Tibial artery (tissue), 4 donors: ENCODE results near the gene DCANP1.

Experiments used
- DNase-seq, 2 donors: peaks; one replicate each; pipeline ENCODE4 v3.0.0-alpha.2; 2019
- H3K27ac ChIP-seq, 2 donors: fragments of 200-600 bp; sonication (generic) in 1 of 2; 1 replicate in 1 of 2; 2 replicates in 1 of 2; pipeline ENCODE4 v1.5.1; 2018 to 2019; ENCODE audit warnings: mild to moderate bottlenecking in 1 of 2
- H3K27me3 ChIP-seq, 2 donors: fragments of 200-600 bp; sonication (generic) in 1 of 2; one replicate each; pipeline versions ENCODE4 v1.5.1 to v1.6.0; 2016 to 2019
- H3K36me3 ChIP-seq, 3 donors: fragments of 200-600 bp; sonication (generic) in 2 of 3; one replicate each; pipeline ENCODE4 v1.5.1; 2016 to 2019; ENCODE audit warnings: mild to moderate bottlenecking in 2 of 3
- H3K4me1 ChIP-seq, 4 donors: fragments of 200-600 bp; sonication (generic) in 2 of 4; 1 replicate in 3 of 4; 2 replicates in 1 of 4; pipeline ENCODE4 v1.5.1; 2016 to 2019
- H3K4me3 ChIP-seq, 2 donors: fragments of 200-600 bp; sonication (generic) in 1 of 2; 1 replicate in 1 of 2; 2 replicates in 1 of 2; pipeline ENCODE4 v1.5.1; 2018 to 2019; ENCODE audit warnings: mild to moderate bottlenecking in 2 of 2
- H3K9me3 ChIP-seq, 3 donors: fragments of 200-600 bp; sonication (generic) in 1 of 3; one replicate each; pipeline ENCODE4 v1.5.1; 2016 to 2019
- CTCF ChIP-seq, 2 experiments: fragments of 200-600 bp in 1 of 2; fragments of 450-650 bp in 1 of 2; IDR thresholded peaks; one replicate each; pipeline ENCODE4 v1.5.1; 2017 to 2019; ENCODE audit warnings: antibody characterized with exemption in 2 of 2, mild to moderate bottlenecking in 1 of 2, moderate library complexity in 1 of 2
- intact Hi-C: fragments of 100-400 bp; cut with DNase I; formaldehyde crosslinking; loops from one replicate; pipeline ENCODE4 v1.15.0; 2023; ENCODE audit warnings: low total_unique reads

The DCANP1 gene

DNA sequence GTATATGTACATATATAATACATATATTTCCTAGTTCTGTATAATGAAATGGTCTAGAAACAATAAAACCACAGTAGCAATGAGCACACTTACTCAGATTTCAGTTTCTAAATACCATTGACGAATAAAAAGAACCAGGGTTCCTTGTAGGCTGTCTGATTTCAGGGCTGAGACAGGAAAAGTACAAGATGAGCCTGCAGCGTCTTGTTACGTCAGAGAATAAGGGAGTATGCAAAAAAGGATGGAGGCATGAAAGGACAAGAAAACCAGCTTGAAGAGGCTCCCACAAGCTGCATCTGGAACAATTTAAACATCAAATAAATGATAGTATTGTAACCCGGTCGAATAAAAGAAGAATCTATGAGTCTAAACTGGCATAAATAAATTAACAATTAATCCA is 22.8 kb upstream of the DCANP1 start:
- no peaks in the 10 kb centered on the region for H3K36me3 ChIP-seq
- intact Hi-C loops = no loop called here
- DNase-seq = no peak
- H3K4me3 ChIP-seq = no peak overlapping the region
- H3K27me3 ChIP-seq = peaks cover 0 to 46% of the 10 kb centered on the region in 2 donors
- H3K27ac ChIP-seq = no peak overlapping the region
- H3K4me1 ChIP-seq = peaks cover 0 to 9% (median 6%) of the 10 kb centered on the region in 4 donors
- no peak for TF ChIP-seq CTCF (IDR thresholded peaks at IDR 0.05)
- no peaks in the 10 kb centered on the region for H3K9me3 ChIP-seq

DNA sequence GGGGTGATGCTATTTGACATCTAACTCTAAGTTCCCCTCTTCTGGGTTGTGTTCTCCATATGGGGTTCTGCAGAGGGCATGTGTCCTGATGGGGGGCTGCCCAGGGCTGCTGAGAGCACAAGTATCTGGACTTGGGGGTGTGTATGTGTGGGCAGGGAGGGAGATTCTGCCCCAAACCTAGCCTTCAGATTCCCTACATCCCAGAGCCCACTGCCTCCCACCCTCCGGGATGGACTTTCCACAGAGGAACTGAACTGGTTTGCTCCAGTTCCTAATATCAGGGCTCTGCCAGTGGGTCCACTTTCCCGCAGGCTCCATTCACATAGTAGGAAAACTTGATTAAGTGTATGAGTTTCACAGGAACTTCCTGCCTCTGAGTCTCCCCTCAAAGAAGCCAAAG is 21.4 kb upstream of the DCANP1 start:
- DNase-seq = peak in 1 of 2 donors; percentile 37
- intact Hi-C loops = no loop called here
- H3K4me1 ChIP-seq = peaks cover 0 to 9% (median 6%) of the 10 kb centered on the region in 4 donors
- H3K27ac ChIP-seq = no peak overlapping the region
- no peak overlapping the region for H3K4me3 ChIP-seq
- no peaks in the 10 kb centered on the region for H3K9me3 ChIP-seq
- peaks cover 0 to 38% of the 10 kb centered on the region in 2 donors for H3K27me3 ChIP-seq
- H3K36me3 ChIP-seq = no peaks in the 10 kb centered on the region
- TF ChIP-seq CTCF (IDR thresholded peaks at IDR 0.05) = no peak

DNA sequence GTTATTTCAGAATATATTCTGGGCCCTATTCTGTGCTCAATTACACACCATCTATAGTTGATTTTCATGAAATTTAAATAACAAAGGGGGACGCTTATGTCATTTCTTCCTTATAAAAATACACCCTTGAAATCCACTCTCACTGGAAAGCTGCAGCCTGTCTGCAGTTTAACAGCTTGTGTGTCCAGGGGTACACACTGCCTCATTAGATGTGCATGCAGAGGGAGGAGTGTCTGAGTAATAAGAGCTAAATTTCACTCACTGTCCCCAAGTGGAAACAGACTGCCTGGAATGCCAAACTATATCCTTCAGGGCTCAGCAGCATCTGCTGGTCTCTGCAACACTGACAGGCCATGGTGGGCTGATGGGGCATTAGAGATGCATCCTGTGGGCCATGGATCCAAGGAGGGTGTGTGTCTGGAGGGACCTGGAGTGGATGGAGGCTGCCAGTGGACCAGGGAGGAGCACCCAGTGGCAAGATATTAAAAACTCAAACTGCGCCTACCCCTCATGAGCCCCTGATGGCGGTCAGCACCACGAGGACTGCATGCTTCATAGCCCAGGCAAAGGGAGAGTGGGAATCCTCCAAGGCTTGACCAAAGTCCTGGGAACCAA is 20.8 kb upstream of the DCANP1 start:
- Histone ChIP-seq H3K27me3 (peaks cover 0 to 40% of the 10 kb centered on the region in 2 donors), H3K36me3 (no peaks in the 10 kb centered on the region), H3K9me3 (no peaks in the 10 kb centered on the region), H3K4me1 (peaks cover 0 to 9% (median 6%) of the 10 kb centered on the region in 4 donors), H3K4me3 (no peak overlapping the region), H3K27ac (no peak overlapping the region)
- intact Hi-C loops = no loop called here
- TF ChIP-seq CTCF (IDR thresholded peaks at IDR 0.05) = no peak
- peak in 1 of 2 donors; percentile 45 for DNase-seq

DNA sequence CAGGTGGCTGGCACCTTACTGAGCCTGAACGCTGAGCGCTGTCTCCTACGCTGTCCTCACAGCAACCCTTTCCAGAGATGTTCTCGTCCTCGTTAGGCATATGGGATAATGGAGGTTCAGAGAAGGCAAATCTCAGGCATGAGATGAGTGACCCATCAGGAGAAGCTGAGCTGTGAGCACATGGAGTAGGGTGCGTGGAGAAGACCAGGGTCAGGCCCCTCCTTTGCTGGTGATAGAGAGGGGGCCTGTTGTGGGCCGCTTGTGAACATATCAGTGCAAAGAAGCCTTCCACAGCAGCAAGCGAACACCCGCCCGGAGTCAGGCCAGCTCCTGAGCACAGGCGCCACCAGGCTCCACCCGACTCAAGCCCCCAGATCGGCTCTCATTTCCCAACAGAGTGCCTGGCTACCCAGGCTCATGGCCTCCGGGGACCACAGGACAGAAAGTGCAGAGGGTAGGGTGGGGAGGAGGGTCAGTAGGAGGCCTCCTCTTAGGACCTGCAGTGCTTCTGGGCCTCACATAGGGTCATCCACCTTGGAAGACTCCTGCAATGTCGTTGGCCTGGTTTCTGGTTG is 20.0 kb upstream of the DCANP1 start:
- Histone ChIP-seq H3K27me3 (peaks cover 0 to 40% of the 10 kb centered on the region in 2 donors), H3K9me3 (no peaks in the 10 kb centered on the region), H3K4me1 (peaks cover 0 to 9% (median 6%) of the 10 kb centered on the region in 4 donors), H3K36me3 (no peaks in the 10 kb centered on the region), H3K27ac (no peak overlapping the region), H3K4me3 (no peak overlapping the region)
- TF ChIP-seq CTCF (IDR thresholded peaks at IDR 0.05) = no peak
- intact Hi-C loops = no loop called here
- peak in 1 of 2 donors; percentile 49 for DNase-seq

DNA sequence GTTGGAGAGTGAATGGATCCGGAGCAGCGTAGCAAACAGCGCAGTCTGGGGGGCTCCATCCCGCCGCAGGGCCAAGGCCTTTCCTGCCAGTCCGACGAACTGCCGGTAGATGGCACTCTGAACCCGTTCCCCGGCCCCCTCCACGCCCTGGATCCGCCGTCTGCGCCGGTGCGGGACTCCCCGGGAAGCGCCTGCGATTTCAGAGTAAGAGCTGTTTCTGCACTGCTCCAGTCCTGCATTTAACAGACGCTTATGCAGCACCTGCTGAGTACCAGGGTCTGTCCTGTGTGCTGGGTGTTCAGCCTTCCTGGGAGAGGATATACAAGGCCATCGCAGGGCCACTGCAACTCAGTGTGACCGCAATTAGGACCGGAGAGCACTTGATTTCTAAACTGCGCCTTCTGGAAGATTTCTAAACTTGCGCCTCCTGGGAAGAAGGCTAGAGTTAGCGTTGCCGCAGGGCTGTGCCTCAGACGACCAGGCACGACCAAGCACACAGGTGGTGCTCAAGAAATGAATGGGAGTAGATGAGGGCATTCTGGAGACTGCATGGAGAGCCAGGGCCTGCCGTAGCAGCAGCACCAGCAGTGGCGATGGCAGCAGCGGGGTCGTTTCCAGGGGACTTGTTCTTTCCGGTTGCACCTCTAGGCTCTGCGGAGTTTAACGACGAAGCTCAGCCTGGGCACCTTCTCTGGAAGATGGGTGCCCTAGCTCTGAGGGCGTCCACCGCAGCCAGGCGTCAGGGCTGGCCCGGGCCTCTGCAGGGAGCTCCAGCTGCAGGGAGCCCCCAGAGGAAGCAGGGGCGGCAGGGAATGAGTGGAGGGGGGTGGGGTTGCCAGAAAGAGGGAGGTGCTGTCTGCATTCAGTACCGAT is 19.3 kb upstream of the DCANP1 start:
- TF ChIP-seq CTCF (IDR thresholded peaks at IDR 0.05) = peak; percentile 89 to 90
- H3K27me3 ChIP-seq = peaks cover 0 to 40% of the 10 kb centered on the region in 2 donors
- H3K27ac ChIP-seq = no peak overlapping the region
- H3K36me3 ChIP-seq = no peaks in the 10 kb centered on the region
- intact Hi-C loops = no loop called here
- DNase-seq = peak; percentile 73 to 81
- no peaks in the 10 kb centered on the region for H3K9me3 ChIP-seq
- H3K4me3 ChIP-seq = peak overlapping the region; percentile 1 to 29
- peaks cover 0 to 9% (median 6%) of the 10 kb centered on the region in 4 donors for H3K4me1 ChIP-seq
